SK-N-SH (cell line): Measurements from ENCODE around the gene ZFYVE19. TPM values are rescaled to one million over a fixed set of nuclear protein-coding genes. Genes with fewer than 3 reads are reported as not detected.

Experiments used
- CTCF ChIA-PET: fragments of 300-600, 350-600 bp; formaldehyde crosslinking; extraction: SDS; loops from one replicate; lab custom pipeline; 2021; lab: Yijun Ruan, JAX
- POLR2A ChIA-PET: fragments of 350-600 bp; sonication (Branson Sonifier 250); formaldehyde crosslinking; extraction: SDS; loops from one replicate; lab custom pipeline; 2020; ENCODE audit warnings: antibody characterized with exemption, inconsistent platforms; lab: Yijun Ruan, JAX
- DNase-seq: peaks from one replicate; pipeline ENCODE4 v3.0.0; 2012
- H2AFZ ChIP-seq: fragments of 200-600 bp; sonication (generic); 2 replicates; pipeline ENCODE4 v1.8.1; 2016; ENCODE audit warnings: antibody characterized with exemption, mild to moderate bottlenecking, low read depth
- H3F3A ChIP-seq: fragments of 200-600 bp; sonication (generic); replicated peaks from 2 replicates; pipeline ENCODE3; 2016; ENCODE audit warnings: antibody characterized with exemption, mild to moderate bottlenecking; ENCODE audit not compliant: insufficient read depth
- H3K27ac ChIP-seq, 2 experiments: fragments of 200-500 bp in 1 of 2; fragments of 200-600 bp in 1 of 2; sonication (Bioruptor generic) in 1 of 2; sonication (generic), shearing (Covaris generic) in 1 of 2; 2 replicates each; pipeline versions ENCODE4 v1.5.1 to v1.6.1; 2014 to 2016; ENCODE audit warnings: low read depth in 2 of 2, inconsistent platforms in 1 of 2, low read length in 1 of 2, mild to moderate bottlenecking in 1 of 2, mixed read lengths in 1 of 2
- H3K27me3 ChIP-seq: fragments of 200-600 bp; sonication (generic), shearing (Covaris generic); 2 replicates; pipeline ENCODE4 v1.6.1; 2016; ENCODE audit warnings: mixed run types; ENCODE audit not compliant: insufficient read depth
- H3K36me3 ChIP-seq, 2 experiments: fragments of 200-500 bp in 1 of 2; fragments of 200-600 bp in 1 of 2; sonication (Bioruptor generic) in 1 of 2; sonication (generic) in 1 of 2; replicated peaks in 1 of 2; 2 replicates each; pipeline versions ENCODE3 to v1.5.1; 2014 to 2016; ENCODE audit warnings: low read length in 1 of 2, mild to moderate bottlenecking in 1 of 2; ENCODE audit not compliant: insufficient read depth in 2 of 2, control insufficient read depth in 1 of 2
- H3K4me1 ChIP-seq, 2 experiments: fragments of 200-500 bp in 1 of 2; fragments of 200-600 bp in 1 of 2; sonication (Bioruptor generic) in 1 of 2; sonication (generic), shearing (Covaris generic) in 1 of 2; 2 replicates each; pipeline versions ENCODE4 v1.5.1 to v1.6.1; 2014 to 2016; ENCODE audit warnings: low read depth in 1 of 2, low read length in 1 of 2, mixed run types in 1 of 2; ENCODE audit not compliant: insufficient read depth in 2 of 2, control insufficient read depth in 1 of 2
- H3K4me2 ChIP-seq: fragments of 200-600 bp; sonication (generic), shearing (Covaris generic); 2 replicates; pipeline ENCODE4 v1.6.1; 2017; ENCODE audit warnings: mixed run types
- H3K4me3 ChIP-seq, 2 experiments: fragments of 200-500 bp in 1 of 2; fragments of 200-600 bp in 1 of 2; sonication (Bioruptor generic) in 1 of 2; sonication (generic), shearing (Covaris generic) in 1 of 2; 2 replicates each; pipeline versions ENCODE4 v1.5.1 to v1.8.1; 2014 to 2016; ENCODE audit warnings: low read depth in 2 of 2, inconsistent platforms in 1 of 2, low read length in 1 of 2, mild to moderate bottlenecking in 1 of 2, mixed read lengths in 1 of 2, moderate library complexity in 1 of 2
- H3K79me2 ChIP-seq: fragments of 200-600 bp; sonication (generic); 2 replicates; pipeline ENCODE4 v1.8.1; 2017; ENCODE audit warnings: mild to moderate bottlenecking; ENCODE audit not compliant: insufficient read depth
- H3K9ac ChIP-seq: fragments of 200-600 bp; sonication (generic); 2 replicates; pipeline ENCODE4 v1.6.1; 2017; ENCODE audit warnings: mixed run types
- H3K9me2 ChIP-seq: fragments of 200-600 bp; sonication (generic); 2 replicates; pipeline ENCODE4 v1.6.1; 2017; ENCODE audit warnings: mixed run types
- H3K9me3 ChIP-seq: fragments of 200-600 bp; sonication (generic); 2 replicates; pipeline ENCODE4 v1.6.1; 2017; ENCODE audit warnings: mixed run types, mild to moderate bottlenecking, moderate library complexity
- H4K20me1 ChIP-seq: fragments of 200-600 bp; sonication (generic); 2 replicates; pipeline ENCODE4 v1.6.1; 2017; ENCODE audit warnings: mild to moderate bottlenecking, mixed run types; ENCODE audit not compliant: insufficient read depth
- ELF1 ChIP-seq: IDR thresholded peaks from 2 replicates; pipeline ENCODE4 v1.4.0; 2012
- JUND ChIP-seq: IDR thresholded peaks from 2 replicates; pipeline ENCODE4 v1.4.0; 2012
- MAX ChIP-seq: IDR thresholded peaks from 2 replicates; pipeline ENCODE4 v1.4.0; 2012; ENCODE audit warnings: low read depth
- MEF2A ChIP-seq: IDR thresholded peaks from 2 replicates; pipeline ENCODE4 v1.4.0; 2012; ENCODE audit warnings: low read depth, borderline replicate concordance
- MXI1 ChIP-seq: IDR thresholded peaks from 2 replicates; pipeline ENCODE4 v1.6.1; 2012; ENCODE audit warnings: mild to moderate bottlenecking, low read depth, low read length, improper control_type of control experiment
- TEAD4 ChIP-seq: IDR thresholded peaks from 2 replicates; pipeline ENCODE4 v1.4.0; 2012; ENCODE audit warnings: mild to moderate bottlenecking, borderline replicate concordance; ENCODE audit not compliant: insufficient read depth
- USF2 ChIP-seq: fragments of 150-350 bp; IDR thresholded peaks from 2 replicates; pipeline ENCODE4 v1.6.1; 2017; ENCODE audit warnings: antibody characterized with exemption, low read length, low read depth, borderline replicate concordance
- WGBS: methylation state at CpG from one replicate; pipeline ENCODE4 v1.1.6; 2017; ENCODE audit warnings: low lambda C conversion rate; 5-methylcytosine and 5-hydroxymethylcytosine counted together
- polyA plus RNA-seq, 3 experiments: library from polyadenylated mRNA; depleted of rRNA; stranded (reverse); fragments of >200 nt; gene quantifications; 2 replicates each; pipeline ENCODE4 v1.2.3, GENCODE V29; 2012
- TF ChIP-seq, protein P1 (sequence below): IDR thresholded peaks from 2 replicates; pipeline ENCODE4 v1.6.1; 2012; ENCODE audit warnings: mild to moderate bottlenecking, low read depth, low read length, moderate library complexity

ZFYVE19 gene
- polyA plus RNA-seq, 1 of the 3 experiments (the other 2 are of a cell fraction): 35.5 TPM

DNA sequence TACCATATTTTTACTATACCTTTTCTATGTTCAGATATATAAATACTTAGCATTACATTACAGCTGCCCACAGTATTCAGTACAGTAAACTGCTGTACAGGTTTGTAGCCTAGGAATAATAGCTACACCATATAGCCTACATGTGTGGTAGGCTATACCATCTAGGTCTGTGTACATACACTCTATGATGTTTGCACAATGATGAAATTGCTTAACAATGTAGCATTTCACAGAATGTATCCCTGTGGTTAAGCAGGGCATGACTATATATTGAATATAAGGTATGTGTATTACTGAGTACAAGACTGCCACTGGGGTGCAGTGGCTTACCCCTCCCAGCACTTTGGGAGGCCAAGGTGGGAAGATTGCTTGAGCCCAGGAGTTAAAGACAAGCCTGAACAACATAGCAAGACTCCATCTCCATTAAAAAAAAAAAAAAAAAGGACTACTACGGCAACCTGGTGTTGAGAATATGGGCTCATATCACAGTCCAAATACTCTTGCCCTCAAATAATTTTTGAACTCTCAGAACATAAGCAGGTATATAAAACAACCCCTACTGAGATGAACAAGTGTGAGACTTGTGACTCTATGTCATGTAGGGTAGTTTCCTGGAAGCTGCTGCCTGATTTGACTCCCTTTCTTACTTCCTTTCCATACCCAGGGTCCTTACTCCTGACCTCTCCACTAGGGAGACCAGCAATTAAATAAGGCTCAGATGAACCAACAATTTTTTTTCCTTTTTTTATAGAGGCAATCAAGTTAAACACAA is 16.9 kb downstream of the ZFYVE19 start:
- H3K4me1 ChIP-seq: no peaks in the 10 kb centered on the region; a peak in 1 of 4 replicates
- TF ChIP-seq, protein P1, sequence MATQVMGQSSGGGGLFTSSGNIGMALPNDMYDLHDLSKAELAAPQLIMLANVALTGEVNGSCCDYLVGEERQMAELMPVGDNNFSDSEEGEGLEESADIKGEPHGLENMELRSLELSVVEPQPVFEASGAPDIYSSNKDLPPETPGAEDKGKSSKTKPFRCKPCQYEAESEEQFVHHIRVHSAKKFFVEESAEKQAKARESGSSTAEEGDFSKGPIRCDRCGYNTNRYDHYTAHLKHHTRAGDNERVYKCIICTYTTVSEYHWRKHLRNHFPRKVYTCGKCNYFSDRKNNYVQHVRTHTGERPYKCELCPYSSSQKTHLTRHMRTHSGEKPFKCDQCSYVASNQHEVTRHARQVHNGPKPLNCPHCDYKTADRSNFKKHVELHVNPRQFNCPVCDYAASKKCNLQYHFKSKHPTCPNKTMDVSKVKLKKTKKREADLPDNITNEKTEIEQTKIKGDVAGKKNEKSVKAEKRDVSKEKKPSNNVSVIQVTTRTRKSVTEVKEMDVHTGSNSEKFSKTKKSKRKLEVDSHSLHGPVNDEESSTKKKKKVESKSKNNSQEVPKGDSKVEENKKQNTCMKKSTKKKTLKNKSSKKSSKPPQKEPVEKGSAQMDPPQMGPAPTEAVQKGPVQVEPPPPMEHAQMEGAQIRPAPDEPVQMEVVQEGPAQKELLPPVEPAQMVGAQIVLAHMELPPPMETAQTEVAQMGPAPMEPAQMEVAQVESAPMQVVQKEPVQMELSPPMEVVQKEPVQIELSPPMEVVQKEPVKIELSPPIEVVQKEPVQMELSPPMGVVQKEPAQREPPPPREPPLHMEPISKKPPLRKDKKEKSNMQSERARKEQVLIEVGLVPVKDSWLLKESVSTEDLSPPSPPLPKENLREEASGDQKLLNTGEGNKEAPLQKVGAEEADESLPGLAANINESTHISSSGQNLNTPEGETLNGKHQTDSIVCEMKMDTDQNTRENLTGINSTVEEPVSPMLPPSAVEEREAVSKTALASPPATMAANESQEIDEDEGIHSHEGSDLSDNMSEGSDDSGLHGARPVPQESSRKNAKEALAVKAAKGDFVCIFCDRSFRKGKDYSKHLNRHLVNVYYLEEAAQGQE: no peak
- TF ChIP-seq MXI1: no peak
- no peaks in the 10 kb centered on the region for H3F3A ChIP-seq
- ChIA-PET CTCF (no interaction called here), POLR2A (no interaction called here)
- no peak overlapping the region for H2AFZ ChIP-seq
- no peak overlapping the region for H3K4me2 ChIP-seq
- H3K4me3 ChIP-seq: no peak overlapping the region
- no peaks in the 10 kb centered on the region for H4K20me1 ChIP-seq
- H3K9me2 ChIP-seq: no peaks in the 10 kb centered on the region
- H3K27ac ChIP-seq: no peak overlapping the region
- 100% methylated on average over 1 of the region's 1 CpG for WGBS
- H3K27me3 ChIP-seq: no peaks in the 10 kb centered on the region
- H3K36me3 ChIP-seq: no peaks in the 10 kb centered on the region
- no peak for DNase-seq
- no peaks in the 10 kb centered on the region for H3K79me2 ChIP-seq
- H3K9me3 ChIP-seq: no peaks in the 10 kb centered on the region
- H3K9ac ChIP-seq: no peak overlapping the region

DNA sequence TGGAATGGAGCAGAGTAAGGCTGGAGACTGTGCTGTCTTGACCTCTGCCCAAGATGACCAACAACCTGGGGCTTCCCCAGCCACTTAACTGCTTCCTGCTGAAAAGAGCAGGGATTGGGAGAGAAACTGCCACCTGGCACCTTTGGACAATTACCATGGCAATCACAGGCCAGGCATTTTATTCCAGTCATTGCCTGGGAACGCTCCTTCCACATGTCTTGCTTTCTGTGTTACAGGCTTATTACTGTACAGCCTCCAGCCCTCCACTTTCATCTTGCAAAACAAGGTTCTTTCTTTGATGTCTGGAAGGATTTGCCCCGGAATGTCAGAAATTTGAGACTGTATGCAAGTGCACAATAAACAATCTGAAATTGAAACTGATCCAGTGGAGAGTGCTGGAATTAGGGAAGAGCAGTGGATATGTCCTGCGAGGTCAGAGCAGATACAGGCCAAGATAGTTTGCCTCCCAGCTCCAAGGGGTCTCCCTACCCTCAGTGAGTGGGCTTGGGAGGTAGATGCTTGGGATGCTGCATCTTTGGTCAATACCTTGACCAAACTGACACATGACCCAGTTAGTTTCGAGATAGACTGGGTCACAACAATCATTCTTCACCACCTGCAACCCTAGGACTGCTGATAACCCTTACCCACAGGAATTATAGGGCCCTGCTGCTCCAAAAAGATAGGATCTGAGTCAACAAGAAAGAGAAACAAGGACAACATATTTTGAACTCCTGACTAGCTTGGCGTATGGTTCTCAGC is 19.0 kb downstream of the ZFYVE19 start:
- H3K27me3 ChIP-seq: no peaks in the 10 kb centered on the region
- no peaks in the 10 kb centered on the region for H3K79me2 ChIP-seq
- H3K9me2 ChIP-seq: no peaks in the 10 kb centered on the region
- H3K4me1 ChIP-seq: no peaks in the 10 kb centered on the region; a peak in 1 of 4 replicates
- TF ChIP-seq ELF1 (no peak), MXI1 (no peak), TEAD4 (no peak), MEF2A (no peak), JUND (no peak), USF2 (no peak), MAX (no peak)
- H4K20me1 ChIP-seq: no peaks in the 10 kb centered on the region
- no peaks in the 10 kb centered on the region for H3F3A ChIP-seq
- no peaks in the 10 kb centered on the region for H3K36me3 ChIP-seq
- H3K9me3 ChIP-seq: no peaks in the 10 kb centered on the region
- no peak overlapping the region for H3K4me2 ChIP-seq
- no peak for DNase-seq
- no peak overlapping the region for H2AFZ ChIP-seq
- H3K4me3 ChIP-seq: no peak overlapping the region
- no peak overlapping the region for H3K27ac ChIP-seq
- WGBS: 70% methylated on average over 5 of the region's 5 CpGs
- ChIA-PET POLR2A (no interaction called here), CTCF (interaction anchor here (1.3 kb wide), 1 partner anchor 68 kb away, joined by 3 read pairs; the partner anchor contains the start of gene VPS18)
- no peak overlapping the region for H3K9ac ChIP-seq
